CD4-positive, alpha-beta T cell treated with Interleukin-15 for 1 hour (primary cell): ENCODE results near the gene RMC1.
"Not testable (repeated sequence)": the region's sequence is repeated elsewhere in the genome, so short reads cannot be mapped to it uniquely, and the experiment has no call there.

ENCODE experiments used
- DNase-seq: peaks from one replicate; pipeline ENCODE4 v3.0.0-alpha.2; 2020

RMC1 gene

DNA sequence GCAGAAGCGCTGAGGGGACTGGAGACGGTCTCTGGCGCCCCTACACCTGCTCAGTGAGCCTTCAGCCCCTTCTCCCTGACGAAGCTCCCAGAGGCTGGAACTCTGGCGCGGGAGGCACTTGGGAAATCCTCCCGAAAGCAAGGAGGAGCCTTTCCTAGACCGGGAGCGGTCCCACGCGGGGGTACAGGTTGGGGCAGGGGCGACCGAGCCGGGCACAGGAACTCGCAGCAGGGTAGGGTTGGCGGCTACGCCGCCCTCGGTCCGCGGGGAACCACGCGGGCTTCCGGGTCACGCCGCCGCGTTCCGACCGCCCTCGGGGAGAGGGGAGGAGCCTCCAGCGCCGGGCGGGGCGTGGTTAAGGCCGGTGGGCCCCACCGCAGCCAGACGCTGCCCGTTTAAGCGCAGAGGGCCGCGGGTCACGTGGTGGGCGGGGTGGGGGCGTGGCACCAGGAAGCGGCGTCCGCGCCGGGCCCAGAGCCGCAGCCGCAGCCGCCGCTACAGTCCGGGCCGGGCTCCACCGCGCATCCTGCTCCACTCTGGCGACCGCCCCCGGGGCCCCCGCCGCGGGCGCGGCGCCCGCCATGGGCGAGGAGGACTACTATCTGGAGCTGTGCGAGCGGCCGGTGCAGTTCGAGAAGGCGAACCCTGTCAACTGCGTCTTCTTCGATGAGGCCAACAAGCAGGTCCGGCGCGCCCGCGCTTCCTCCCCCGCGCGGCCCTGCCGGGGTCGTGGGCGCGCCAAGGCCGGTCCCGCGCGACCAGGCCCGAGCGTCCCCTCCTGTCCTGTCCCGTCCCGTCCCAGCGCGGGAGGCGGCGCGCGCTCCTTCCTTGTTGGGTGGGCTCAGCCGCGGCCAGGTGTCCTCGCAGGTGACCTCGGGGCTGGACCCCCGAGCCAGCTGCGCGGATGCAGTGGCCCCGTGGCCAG is at the start of gene RMC1:
Gene RMC1 (plus strand): TSS at position 474 of the 925 bp plus-strand sequence. CDS start 108 bp downstream, at position 582.
- peak; percentile 95 for DNase-seq

DNA sequence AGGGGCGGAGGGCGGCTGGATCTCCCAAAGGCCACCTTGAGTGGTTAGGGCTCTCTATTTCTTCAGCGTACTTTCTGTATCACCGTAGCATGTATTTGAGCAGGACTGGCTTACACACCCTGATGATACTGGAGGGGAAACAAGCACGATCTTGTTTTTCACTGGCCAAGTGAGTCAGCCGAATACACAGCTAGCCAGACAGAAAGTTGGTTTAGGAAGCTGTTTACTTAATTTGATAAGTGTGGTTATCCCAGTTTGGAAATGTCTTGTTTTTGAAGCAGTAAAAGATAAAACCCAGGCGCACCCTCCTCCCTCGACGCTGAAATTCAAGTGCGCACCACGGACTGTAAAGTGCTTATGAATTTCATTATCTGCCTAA is 49.6 kb upstream of the RMC1 start:
- DNase-seq, result no peak

DNA sequence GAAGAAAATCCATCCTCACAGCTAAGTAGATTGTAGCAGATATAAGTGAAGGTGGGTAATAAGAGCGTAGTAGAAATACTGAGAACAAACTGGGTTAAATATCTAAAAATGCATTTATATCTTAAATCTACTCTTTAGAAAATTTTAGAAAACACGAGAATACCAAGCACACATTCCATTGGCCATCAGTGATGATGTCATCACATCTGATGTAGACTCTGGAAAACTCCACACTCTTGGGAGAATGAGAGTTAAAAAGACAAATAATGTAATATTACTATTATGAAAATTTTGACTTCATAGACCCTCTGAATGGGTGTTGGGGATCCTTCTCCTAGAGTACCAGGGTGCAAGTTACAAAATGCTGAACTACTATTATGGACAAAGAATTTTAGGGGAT is 46.5 kb upstream of the RMC1 start:
- no peak for DNase-seq

DNA sequence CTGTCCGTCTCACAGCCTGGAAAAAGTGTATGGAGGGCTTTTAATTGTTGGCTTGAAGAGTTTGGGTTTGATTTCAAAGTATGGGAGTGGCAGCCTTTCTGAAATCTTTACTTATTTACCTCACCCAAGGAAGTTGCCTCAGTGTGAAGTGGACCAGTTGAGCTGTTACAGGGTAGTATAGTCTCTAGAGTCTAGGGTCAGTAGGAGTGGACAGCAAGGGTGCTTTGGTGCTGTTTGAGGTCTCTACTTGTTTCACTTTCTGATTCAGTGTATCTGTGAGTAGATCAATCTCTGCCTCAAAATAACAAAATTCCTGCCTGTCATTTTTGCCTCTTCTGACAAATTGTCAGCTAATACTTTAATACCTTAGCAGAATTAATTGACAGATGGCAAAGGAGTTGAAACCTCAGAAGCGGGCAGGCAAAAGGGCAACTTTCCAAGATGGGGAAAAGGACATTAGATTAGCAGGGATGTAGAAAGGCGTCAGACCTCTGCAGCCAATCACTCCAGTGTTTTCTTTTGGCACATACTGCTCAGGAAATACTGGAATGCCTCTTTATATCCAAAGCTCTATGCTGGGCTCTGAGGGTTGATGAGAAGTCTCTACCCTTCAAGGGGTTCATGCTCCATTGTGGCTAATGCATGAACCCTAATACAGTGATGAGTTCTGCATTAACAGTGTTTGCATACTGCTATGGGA is 44.3 kb upstream of the RMC1 start:
- DNase-seq, result no peak

DNA sequence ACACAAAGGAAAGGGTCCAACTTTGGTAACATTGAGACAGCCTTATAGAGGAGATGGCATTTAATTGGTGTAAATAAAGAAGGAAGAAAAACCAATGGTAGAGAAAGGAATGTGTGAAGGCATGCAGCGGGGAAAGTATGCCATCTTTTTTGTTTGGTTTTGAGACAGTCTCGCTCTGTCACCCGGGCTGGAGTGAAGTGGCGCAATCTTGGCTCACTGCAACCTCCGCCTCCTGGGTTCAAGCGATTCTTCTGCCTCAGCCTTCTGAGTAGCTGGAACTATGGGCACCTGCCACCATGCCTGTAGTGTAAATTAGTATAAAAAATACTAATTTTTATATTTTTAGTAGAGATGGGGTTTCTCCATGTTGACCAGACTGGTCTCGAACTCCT is 43.8 kb upstream of the RMC1 start:
- DNase-seq, result no peak

DNA sequence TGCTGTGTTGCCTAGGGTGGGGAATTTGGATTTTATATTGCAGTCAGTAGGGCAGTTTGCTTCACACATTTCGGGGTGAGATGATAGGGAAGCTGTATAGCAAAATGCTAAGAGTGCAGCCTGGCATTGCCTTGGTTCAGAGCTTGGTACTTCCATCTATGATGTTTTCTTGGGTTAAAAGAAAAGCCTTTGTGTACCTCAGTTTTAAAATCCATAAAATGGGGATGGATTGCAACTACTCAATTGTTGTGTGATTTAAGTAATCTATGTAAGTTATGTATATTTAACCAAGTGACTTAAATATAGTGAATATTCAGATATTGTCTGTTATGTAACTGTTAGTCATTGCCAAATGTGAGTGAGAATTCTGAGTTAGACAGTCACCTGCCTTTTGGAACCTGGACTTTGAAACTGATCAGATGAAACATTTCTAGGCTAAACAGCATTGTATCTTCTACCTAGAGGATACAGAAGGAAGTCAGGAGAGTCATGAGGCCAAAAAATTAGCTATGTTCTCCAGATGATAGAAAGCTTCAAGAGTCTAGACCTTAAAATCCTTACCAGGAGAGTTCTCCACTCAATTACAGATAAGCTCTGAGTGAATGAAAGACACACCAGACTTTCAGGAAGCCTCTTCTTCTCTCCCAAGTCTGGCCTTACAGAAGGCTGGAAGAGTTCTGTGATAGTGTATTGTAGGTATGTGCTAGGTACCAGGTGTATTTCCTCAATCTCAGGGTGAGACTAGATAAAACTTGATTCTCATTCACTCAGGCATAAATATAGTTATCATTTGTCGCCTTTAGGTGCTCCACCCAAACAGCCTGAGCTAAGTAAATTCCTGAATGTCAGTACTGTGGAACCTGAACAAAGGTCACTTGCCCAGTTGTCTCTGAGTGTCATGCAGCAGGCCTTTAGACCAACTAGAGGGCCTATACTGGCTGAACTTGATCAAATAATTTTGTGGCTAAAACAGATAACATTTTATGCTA is 42.7 kb upstream of the RMC1 start:
- no peak for DNase-seq

DNA sequence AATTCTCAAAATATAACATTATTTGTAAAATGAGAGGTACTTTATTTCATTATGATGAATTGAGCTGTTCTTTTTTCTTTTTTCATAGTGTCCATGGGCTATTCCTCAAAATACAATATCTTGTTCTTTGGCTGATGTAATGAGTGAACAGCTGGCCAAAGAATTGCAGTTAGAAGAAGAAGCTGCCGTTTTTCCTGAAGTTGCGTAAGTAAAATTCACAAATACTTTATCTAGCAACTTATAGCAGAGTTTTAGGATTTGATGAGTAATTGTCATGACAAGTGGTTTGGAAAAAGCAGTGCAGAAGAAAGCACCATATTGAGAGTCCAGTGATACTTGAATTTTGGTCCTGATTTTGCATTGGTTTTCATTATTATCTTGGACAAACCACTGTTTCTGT is 40.4 kb upstream of the RMC1 start:
- DNase-seq, result no peak

DNA sequence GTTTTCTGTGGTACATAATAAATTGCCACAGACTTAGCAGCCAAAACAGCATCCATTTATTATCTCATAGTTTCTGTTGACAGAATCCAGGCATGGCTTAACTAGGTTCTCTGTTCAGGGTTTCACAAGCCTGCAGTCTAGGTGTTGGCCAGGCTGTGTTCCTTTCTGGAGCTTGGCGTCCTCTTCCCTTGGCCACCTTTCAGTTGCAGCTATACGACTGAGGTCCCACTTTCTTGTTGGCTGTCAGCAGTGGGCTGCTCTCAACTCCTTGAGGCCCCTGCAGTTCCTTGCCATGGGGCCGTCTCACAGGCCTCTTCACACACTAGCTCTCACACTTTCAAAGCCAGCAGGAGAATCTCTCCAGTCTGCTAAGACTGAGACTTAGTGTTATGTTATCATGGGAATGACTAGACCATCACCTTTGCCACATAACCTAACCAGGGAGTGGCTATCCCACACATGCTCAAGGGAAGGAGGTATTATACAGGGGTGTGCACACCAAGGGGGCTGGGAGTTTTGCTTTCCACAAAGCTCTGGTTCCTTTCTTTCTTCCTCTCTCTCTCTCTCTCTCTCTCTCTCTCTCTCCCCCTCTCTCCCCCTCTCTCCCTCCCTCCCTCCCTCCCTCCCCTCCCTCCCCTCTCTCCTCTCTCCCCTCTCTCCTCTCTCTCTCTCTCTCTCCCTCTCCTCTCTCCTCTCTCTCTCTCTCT is 34.4 kb upstream of the RMC1 start:
- DNase-seq, result no peak

DNA sequence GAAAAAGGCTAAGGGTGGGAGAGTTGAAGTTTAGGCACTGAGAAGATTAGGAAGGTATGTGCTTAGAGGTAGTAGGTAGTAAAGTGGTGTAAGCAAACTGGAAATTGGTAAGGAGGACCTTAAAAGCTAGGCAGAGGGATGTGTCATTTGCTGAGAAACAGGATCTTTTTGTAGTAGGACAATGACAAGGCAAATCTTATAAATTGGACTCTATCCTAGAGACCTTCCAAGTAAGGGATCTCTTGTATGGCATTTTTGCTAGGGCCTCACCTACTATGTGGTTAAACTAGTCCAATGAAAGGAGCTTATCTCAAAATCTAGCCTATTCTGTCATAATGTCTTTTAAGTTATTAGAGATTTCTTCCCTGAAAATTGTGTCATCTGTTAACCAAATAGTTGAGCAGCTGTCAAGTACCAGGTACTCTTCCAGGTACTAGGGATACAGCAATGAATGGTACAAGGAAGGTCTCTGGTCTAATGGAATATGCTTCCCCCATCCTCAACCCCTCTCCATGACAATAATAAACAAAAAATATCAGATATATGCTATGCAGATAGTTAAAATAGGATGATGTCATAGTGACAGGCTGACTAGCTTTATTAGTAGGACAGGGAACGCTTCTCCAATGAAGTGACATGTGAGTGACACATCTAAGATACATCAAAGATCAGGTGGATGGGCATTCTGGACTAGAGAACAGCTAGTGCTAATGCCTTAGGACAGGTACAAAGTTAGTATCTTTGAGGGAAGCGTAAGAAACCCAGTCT is 32.5 kb upstream of the RMC1 start:
- DNase-seq, result no peak

DNA sequence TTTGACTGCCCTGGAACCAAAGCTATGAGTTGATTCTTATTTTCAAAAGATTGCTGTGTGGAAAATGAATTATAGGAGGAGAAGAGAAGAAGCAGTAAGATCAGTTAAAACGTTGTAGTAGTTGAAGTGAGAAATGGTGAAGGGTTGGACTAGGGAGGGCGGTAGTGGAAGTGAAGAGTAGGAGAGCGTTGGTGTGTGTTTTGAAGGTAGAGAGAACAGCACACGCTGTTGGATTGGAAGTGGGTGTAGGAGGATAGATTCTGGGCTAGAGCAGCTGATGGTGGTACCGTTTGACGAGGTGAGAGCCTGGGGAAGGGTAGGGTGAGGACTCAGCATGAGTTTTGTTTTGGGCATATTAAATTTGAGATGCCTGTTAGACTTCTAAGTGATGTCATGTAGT is 31.8 kb upstream of the RMC1 start:
- DNase-seq, result no peak

DNA sequence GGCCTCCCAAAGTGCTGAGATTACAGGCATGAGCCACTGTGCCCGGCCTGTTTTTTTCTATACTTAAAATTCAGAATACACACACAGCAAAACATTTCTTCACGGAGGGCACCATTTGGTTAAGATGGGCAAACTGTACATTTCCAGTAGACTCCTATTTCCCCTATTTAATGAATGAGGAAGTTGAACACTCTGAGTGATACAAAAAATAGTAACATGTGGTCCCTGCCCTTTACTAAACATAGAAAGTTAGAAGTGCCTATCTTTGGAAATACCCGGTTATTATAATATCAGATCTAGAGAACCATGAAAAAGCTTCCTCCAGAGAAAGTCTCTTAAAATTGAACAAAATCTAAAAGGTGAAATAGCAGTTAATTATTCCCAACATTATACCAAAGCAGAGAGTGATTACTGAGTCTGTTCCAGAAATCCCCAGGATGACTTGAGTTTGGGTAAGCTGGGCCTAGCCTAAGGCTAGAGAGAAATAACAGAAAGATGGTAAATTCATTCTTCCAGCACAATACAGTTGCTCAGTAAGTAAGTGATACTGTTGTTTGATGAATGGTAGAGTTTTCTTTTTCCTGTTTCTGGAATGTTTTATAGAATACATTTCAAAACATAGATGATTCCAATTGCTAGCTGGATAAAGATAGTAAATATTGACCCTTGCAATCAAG is 23.3 kb upstream of the RMC1 start:
- no peak for DNase-seq

DNA sequence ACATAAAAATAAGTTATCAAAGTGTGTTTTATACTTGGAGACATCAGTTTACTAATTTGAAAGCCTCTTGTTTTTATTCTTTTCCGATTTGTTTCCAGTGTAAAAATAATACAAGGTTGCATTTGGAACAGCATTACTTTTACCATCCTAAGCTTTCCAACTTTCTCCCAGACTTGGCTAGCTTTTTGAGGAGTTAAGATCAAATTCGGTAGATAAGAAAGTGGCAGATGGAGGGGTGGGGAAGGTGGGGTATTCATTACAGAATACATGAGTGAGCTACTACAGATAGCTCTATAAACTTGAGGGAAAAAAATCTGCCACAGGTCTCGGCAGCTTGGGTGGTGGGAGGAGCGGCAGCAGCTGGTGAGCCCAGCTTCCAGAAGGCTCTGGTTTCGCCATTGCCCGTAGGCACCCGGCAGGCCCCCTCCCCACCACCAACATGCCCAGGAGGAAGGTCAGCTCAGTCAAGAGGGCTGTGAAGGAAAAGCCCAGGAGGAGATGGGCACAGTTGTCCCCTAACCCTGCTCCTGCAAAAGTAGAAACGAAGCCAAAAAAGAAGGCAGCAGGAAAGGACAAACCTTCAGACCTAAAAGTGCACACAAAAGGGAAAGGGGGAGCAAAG is 18.6 kb upstream of the RMC1 start:
- no peak for DNase-seq

DNA sequence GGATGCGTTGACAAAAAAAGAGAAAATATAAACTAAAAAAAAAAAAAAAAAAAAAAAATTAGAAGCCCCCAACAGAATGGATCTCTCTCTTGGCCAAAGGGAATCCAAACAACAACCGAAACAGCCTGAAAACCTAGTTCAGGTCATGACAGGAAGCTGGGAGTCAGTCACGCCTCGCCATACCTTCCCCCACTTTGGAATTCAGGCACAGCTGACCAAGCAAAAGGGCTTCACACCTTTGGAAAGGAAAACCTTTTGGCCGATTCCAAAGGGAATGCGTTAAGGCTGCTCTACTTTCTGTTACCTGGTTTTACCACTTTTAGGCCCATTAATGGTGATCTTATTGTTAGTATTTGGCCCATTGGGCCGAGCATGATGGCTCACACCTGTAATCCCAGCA is 17.9 kb upstream of the RMC1 start:
- no peak for DNase-seq

DNA sequence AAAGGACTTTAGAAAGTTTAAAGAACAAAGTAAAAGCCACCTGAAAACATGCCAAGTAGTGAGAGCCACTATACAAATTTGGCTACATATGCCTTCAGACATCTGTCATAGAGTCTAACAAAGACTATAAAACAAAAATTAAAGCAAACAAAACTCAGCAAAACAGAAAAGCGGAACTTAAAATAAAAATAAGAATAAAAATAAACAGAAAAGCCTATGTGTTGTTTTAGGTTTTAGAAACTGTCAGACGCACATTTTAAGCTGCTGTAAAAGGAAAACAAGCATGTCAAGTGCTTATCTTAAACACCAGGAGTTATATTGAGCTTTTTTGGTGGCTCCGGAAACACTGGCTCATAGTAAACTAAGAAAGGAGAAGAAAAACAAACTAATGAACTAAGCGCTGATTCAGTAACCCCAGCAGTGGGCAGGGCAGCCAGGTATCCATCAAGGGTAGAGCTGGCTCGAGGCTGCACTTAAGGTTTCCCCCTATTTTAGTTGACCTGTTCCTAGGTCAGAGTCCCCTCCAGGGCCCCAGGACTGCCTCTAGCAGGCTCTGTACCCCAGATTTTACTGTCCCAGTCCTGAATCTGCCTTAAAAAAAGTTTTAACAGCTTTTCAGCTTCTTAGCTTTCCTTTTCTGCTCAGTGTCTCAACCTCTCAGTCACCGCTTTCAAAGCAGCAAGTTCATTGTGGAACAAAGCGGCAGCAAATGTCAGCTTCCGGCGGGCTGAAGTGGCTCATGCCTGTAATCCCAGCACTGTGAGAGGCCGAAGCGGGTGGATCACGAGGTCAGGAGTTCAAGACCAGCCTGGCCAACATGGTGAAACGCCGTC is 15.4 kb upstream of the RMC1 start:
- peak; percentile 68 for DNase-seq

DNA sequence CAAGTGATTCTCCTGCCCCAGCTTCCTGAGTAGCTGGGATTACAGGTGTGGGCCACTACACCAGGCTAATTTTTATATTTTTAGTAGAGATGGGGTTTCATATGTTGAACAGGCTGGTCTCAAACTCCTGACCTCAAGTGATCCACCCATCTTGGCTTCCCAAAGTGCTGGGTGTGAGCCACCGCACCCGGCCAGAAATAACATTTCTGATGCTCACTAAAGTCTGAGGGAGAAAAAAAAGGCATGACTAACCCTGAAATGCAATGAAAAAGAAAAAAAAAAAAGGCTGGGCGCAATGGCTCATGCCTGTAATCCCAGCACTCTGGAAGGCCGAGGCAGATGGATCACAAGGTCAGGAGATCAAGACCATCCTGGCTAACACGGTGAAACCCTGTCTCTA is 13.7 kb upstream of the RMC1 start:
- not testable (repeated sequence) for DNase-seq

DNA sequence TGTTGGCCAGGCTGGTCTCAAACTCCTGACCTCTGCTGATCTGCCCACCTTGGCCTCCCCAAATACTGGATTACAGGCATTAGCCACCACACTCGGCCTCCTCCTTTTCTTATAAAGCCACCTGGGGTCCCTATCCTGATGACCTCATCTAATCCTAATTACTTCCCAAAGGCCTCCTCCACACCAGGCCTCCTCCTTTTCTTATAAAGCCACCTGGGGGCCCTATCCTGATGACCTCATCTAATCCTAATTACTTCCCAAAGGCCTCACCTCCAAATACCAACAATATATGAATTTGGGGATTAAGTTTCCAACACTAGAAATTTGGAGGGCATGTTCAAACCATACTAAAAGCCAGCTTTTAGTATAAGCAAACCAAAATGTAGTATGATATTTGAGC is 9.7 kb upstream of the RMC1 start:
- no peak for DNase-seq

DNA sequence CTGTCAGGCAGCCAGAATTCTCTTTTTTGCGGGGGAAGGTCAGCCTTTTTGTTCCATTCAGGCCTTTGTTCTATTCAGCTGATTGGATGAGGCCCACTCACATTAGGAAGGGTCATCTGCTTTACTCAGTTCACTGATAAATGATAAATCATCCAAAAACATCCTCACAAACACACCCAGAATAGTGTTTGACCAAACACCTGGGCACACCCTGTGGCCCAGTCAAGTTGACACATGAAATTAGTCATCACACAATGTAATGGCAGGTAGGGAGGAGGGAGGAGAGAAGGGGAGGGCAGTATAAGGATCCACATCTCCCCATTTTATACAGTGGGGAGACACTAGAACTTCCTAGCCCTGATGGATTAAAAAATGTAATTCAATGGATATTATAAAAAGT is 8.3 kb upstream of the RMC1 start:
- no peak for DNase-seq

DNA sequence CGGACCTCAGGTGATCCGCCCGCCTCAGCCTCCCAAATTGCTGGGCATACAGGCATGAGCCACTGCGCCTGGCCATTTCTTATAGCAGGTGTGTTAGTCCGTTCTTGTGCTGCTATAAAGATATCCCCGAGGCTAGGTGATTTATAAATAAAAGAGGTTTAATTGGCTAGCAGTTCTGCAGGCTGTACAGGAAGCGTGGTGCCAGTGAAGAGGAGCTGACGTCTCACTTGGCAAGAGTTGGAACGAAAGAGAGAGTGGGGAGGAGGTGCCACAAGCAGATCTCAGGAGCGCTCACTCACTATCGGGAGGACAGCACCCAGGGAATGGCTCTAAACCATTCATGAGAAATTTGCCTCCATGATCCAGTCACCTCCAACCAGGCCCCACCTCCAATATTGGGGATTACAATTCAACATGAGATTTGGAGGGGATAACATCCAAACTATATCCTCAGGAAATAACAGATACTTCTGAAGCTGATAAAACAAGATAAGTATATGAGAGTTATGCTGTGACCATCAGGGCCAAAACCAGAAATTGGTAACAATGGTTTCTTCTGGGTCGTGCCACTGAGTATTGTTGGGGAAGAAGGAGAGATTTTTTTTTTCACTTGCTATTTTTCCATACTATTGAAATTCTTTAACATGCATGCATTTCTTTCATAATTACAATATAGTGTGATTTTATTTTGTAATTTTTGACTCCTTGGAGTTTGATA is 7.4 kb upstream of the RMC1 start:
- no peak for DNase-seq

DNA sequence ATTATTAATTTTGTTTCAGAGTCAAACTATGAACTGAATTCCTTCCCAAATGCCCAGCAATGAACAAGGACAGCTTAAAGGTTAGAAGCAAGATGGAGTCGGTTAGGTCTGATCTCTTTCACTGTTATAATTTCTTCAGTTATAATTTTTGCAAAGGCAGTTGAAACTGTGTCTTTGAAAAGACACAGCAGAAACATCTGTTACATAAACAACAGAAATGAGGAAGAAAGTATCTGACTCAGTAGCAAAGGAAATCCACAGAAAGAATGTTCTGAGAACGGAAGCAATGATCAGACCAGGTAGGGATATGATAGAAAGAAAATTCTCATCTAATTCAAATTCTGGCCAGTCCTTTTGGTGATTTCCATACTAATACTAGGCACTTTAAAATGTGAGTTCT is 5.2 kb upstream of the RMC1 start:
- DNase-seq, result no peak
